ENCODE data around the gene ALK. TPM values are rescaled to one million over a fixed set of nuclear protein-coding genes. Genes with fewer than 3 reads are reported as not detected.

Gene ALK
- total RNA-seq, 1 donor: under 0.01 TPM

DNA sequence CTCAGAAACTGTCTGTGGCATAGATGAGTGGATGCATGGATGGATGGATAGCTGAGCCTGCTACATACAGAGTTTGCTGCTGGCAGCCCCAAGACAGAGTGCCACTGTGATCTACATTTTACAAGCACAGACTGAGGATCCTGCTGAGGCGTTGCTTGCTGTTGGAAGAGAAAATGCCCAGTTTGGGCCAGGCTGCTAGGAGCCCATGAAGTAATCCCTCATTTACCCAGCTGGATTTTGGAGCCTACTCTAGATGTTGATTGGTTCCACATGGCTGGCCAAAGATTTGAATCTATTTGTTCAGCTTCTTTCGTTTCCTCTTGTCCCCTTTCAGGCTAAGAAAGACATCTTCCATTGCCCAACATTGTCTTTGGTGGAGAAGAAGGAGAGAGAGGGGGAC is 544.8 kb downstream of the ALK start:
- Histone ChIP-seq H3K27ac (ENCODE audit: low read depth, low read length) (no peak overlapping the region), H3K4me3 (ENCODE audit: insufficient read depth, low read length) (no peak overlapping the region), H3K4me2 (ENCODE audit: insufficient read depth, low read length) (no peak overlapping the region), H3K79me2 (ENCODE audit: insufficient read depth, low read length) (no peaks in the 10 kb centered on the region), H3K9me3 (ENCODE audit: low read depth, low read length) (no peaks in the 10 kb centered on the region), H4K20me1 (ENCODE audit: insufficient read depth, low read length) (no peaks in the 10 kb centered on the region), H2AFZ (ENCODE audit: low read length) (no peak overlapping the region), H3K36me3 (ENCODE audit: insufficient read depth, low read length) (no peaks in the 10 kb centered on the region), H3K27me3 (ENCODE audit: insufficient read depth, low read length) (no peaks in the 10 kb centered on the region), H3K4me1 (ENCODE audit: insufficient read depth, low read length) (no peaks in the 10 kb centered on the region)
- DNase-seq (ENCODE audit: insufficient read length, low spot score, missing footprints): no peak
- TF ChIP-seq, protein P1, sequence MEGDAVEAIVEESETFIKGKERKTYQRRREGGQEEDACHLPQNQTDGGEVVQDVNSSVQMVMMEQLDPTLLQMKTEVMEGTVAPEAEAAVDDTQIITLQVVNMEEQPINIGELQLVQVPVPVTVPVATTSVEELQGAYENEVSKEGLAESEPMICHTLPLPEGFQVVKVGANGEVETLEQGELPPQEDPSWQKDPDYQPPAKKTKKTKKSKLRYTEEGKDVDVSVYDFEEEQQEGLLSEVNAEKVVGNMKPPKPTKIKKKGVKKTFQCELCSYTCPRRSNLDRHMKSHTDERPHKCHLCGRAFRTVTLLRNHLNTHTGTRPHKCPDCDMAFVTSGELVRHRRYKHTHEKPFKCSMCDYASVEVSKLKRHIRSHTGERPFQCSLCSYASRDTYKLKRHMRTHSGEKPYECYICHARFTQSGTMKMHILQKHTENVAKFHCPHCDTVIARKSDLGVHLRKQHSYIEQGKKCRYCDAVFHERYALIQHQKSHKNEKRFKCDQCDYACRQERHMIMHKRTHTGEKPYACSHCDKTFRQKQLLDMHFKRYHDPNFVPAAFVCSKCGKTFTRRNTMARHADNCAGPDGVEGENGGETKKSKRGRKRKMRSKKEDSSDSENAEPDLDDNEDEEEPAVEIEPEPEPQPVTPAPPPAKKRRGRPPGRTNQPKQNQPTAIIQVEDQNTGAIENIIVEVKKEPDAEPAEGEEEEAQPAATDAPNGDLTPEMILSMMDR (IDR thresholded peaks at IDR 0.05; ENCODE audit: extremely low read depth, low read depth, low read length): no peak

DNA sequence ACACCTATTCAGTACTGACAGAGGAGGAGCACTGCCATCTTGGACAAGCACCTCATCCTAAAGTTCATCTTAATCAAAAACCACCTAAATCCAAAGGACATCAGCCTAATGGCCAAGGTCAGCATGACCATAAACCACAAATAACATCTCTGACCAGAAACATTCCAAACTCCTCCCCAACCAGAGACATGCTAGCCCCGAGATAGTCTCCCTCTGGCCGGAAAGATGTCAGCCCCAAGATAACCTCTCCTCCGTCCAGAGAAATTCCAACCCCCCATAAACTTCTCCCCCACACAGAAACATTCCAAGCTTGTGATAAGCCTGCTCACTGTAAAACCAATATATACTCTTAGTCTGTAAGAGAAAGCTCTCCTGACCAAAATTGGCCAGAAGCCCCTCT is 545.5 kb downstream of the ALK start:
- H4K20me1 ChIP-seq (ENCODE audit: insufficient read depth, low read length): no peaks in the 10 kb centered on the region
- H3K9me3 ChIP-seq (ENCODE audit: low read depth, low read length): no peaks in the 10 kb centered on the region
- TF ChIP-seq, protein P1 (IDR thresholded peaks at IDR 0.05; ENCODE audit: extremely low read depth, low read depth, low read length): no peak
- no peak overlapping the region for H3K4me2 ChIP-seq (ENCODE audit: insufficient read depth, low read length)
- no peak overlapping the region for H3K4me3 ChIP-seq (ENCODE audit: insufficient read depth, low read length)
- H3K79me2 ChIP-seq (ENCODE audit: insufficient read depth, low read length): no peaks in the 10 kb centered on the region
- H3K36me3 ChIP-seq (ENCODE audit: insufficient read depth, low read length): no peaks in the 10 kb centered on the region
- no peak overlapping the region for H3K27ac ChIP-seq (ENCODE audit: low read depth, low read length)
- no peak overlapping the region for H2AFZ ChIP-seq (ENCODE audit: low read length)
- no peaks in the 10 kb centered on the region for H3K4me1 ChIP-seq (ENCODE audit: insufficient read depth, low read length)
- no peak for DNase-seq (ENCODE audit: insufficient read length, low spot score, missing footprints)
- no peaks in the 10 kb centered on the region for H3K27me3 ChIP-seq (ENCODE audit: insufficient read depth, low read length)

DNA sequence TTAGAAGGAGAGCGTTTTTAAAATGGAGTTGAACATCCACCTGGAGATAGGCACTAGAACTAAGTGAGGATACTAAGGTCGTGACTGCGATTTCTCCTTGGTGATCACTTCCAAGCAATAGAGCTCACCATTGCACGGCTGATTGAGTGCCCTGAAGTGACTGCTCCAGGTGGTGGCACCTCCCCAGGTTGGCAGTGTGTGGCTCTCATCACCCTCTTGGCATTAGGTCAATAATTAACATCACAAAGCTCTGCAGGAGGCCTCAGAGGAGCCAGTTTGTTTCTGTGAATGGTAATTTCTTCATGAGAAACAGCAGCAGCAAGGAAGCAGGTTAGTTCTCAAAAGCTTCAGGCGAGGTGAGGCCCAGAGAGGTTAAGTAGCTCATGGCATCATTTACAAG is 546.6 kb downstream of the ALK start:
- Histone ChIP-seq H3K9me3 (ENCODE audit: low read depth, low read length) (no peaks in the 10 kb centered on the region), H2AFZ (ENCODE audit: low read length) (no peak overlapping the region), H3K4me2 (ENCODE audit: insufficient read depth, low read length) (no peak overlapping the region), H3K4me3 (ENCODE audit: insufficient read depth, low read length) (no peak overlapping the region), H4K20me1 (ENCODE audit: insufficient read depth, low read length) (no peaks in the 10 kb centered on the region), H3K4me1 (ENCODE audit: insufficient read depth, low read length) (no peaks in the 10 kb centered on the region), H3K79me2 (ENCODE audit: insufficient read depth, low read length) (no peaks in the 10 kb centered on the region), H3K36me3 (ENCODE audit: insufficient read depth, low read length) (no peaks in the 10 kb centered on the region), H3K27me3 (ENCODE audit: insufficient read depth, low read length) (no peaks in the 10 kb centered on the region), H3K27ac (ENCODE audit: low read depth, low read length) (no peak overlapping the region)
- TF ChIP-seq, protein P1 (IDR thresholded peaks at IDR 0.05; ENCODE audit: extremely low read depth, low read depth, low read length): no peak
- DNase-seq (ENCODE audit: insufficient read length, low spot score, missing footprints): no peak

DNA sequence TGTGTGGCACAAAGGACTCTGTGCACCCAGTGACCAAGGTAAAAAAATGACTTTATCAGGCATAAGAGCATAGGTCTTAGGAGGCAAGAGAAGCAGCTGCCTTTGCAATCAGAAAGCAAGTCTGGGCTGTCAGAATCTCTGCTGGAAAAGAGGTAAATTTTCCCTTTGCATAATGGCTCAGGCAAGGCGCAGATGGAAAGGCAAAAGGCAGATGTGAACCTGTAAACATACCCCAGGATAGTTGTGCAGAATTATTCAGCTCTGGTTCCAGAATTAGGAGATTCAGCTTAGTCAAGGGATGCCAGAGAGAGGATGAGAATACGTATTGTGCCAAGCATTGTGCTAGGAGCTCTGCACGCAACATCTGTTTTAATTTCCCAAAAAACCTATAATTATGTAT is 547.5 kb downstream of the ALK start:
- Histone ChIP-seq H3K27ac (ENCODE audit: low read depth, low read length) (no peak overlapping the region), H3K4me1 (ENCODE audit: insufficient read depth, low read length) (no peaks in the 10 kb centered on the region), H3K4me2 (ENCODE audit: insufficient read depth, low read length) (no peak overlapping the region), H3K9me3 (ENCODE audit: low read depth, low read length) (no peaks in the 10 kb centered on the region), H3K36me3 (ENCODE audit: insufficient read depth, low read length) (no peaks in the 10 kb centered on the region), H2AFZ (ENCODE audit: low read length) (no peak overlapping the region), H3K79me2 (ENCODE audit: insufficient read depth, low read length) (no peaks in the 10 kb centered on the region), H4K20me1 (ENCODE audit: insufficient read depth, low read length) (no peaks in the 10 kb centered on the region), H3K27me3 (ENCODE audit: insufficient read depth, low read length) (no peaks in the 10 kb centered on the region), H3K4me3 (ENCODE audit: insufficient read depth, low read length) (no peak overlapping the region)
- TF ChIP-seq, protein P1 (IDR thresholded peaks at IDR 0.05; ENCODE audit: extremely low read depth, low read depth, low read length): no peak
- no peak for DNase-seq (ENCODE audit: insufficient read length, low spot score, missing footprints)

Measured in osteoblast (primary cell).